Endothelial cell of umbilical vein (primary cell): ENCODE results near the gene RHOG. TPM values are rescaled to one million over a fixed set of nuclear protein-coding genes. Genes with fewer than 3 reads are reported as not detected.
A peak's percentile ranks its signal among the peaks of the same experiment; 100 is the strongest.

Experiments used
- BruUV-seq: library from RNA; stranded (reverse); fragments of 400-500 nt; replicated peaks from 2 replicates; lab custom pipeline; 2021; lab: Mats Ljungman, UMichigan
- CTCF ChIA-PET: fragments of 300-600, 350-600 bp; sonication (Branson Sonifier 250); formaldehyde crosslinking; loops from one replicate; lab custom pipeline; 2021; ENCODE audit warnings: antibody characterized with exemption, inconsistent platforms; lab: Charles Lee
- POLR2A ChIA-PET: fragments of 300-600, 350-600 bp; sonication (Branson Sonifier 250); formaldehyde crosslinking; loops from one replicate; lab custom pipeline; 2021; ENCODE audit warnings: antibody characterized with exemption, inconsistent platforms; lab: Charles Lee
- DNase-seq: peaks from one replicate; pipeline ENCODE4 v3.0.0-alpha.2; 2011; ENCODE audit warnings: low read depth, low spot score
- FAIRE-seq: peaks from 2 replicates; lab custom pipeline; 2011; peaks lifted over from hg19 to GRCh38; lab: Jason Lieb, UNC
- H2AFZ ChIP-seq: 2 replicates; pipeline ENCODE4 v1.6.0; 2012; ENCODE audit warnings: low read depth, low read length, control low read depth, inconsistent platforms
- H3K27ac ChIP-seq: 2 replicates; pipeline ENCODE4 v1.5.1; 2011; ENCODE audit warnings: low read depth, mild to moderate bottlenecking, control low read depth, low read length, moderate library complexity; ENCODE audit not compliant: insufficient read depth
- H3K27me3 ChIP-seq, 2 experiments: 2 replicates each; pipeline versions ENCODE4 v1.6.0 to v1.6.1; 2011; ENCODE audit warnings: low read length in 2 of 2, mixed read lengths in 1 of 2; ENCODE audit not compliant: control insufficient read depth in 2 of 2, insufficient read depth in 2 of 2
- H3K36me3 ChIP-seq, 2 experiments: 2 replicates in 1 of 2; 3 replicates in 1 of 2; pipeline ENCODE4 v1.5.1; 2011; ENCODE audit warnings: low read length in 2 of 2, mild to moderate bottlenecking in 1 of 2, moderate library complexity in 1 of 2; ENCODE audit not compliant: control insufficient read depth in 2 of 2, insufficient read depth in 2 of 2; ENCODE audit errors: extremely low read depth in 1 of 2
- H3K4me1 ChIP-seq: 3 replicates; pipeline ENCODE4 v1.5.1; 2011; ENCODE audit warnings: mild to moderate bottlenecking, low read length; ENCODE audit not compliant: control insufficient read depth, insufficient read depth; ENCODE audit errors: extremely low read depth
- H3K4me2 ChIP-seq: 2 replicates; pipeline ENCODE4 v1.6.1; 2011; ENCODE audit warnings: low read length, control low read depth, mixed read lengths; ENCODE audit not compliant: insufficient read depth
- H3K4me3 ChIP-seq, 3 experiments: fragments of 200-600 bp in 1 of 3; sonication (generic), shearing (Covaris generic) in 1 of 3; replicated peaks in 1 of 3; 2 replicates each; pipeline ENCODE4 v1.5.1; 2011 to 2016; ENCODE audit warnings: control low read depth in 3 of 3, low read length in 3 of 3, mild to moderate bottlenecking in 2 of 3, inconsistent platforms in 1 of 3, low read depth in 1 of 3, moderate library complexity in 1 of 3; ENCODE audit not compliant: insufficient read depth in 1 of 3
- H3K79me2 ChIP-seq: 2 replicates; pipeline ENCODE4 v1.6.0; 2012; ENCODE audit warnings: low read length, inconsistent platforms; ENCODE audit not compliant: control insufficient read depth, insufficient read depth
- H3K9ac ChIP-seq: replicated peaks from 2 replicates; pipeline ENCODE3; 2011; ENCODE audit warnings: low read length, control low read depth; ENCODE audit not compliant: insufficient read depth; ENCODE audit errors: extremely low read depth
- H3K9me1 ChIP-seq: replicated peaks from 3 replicates; pipeline ENCODE4 v1.6.0; 2011; ENCODE audit warnings: mild to moderate bottlenecking, low read length; ENCODE audit not compliant: control insufficient read depth, insufficient read depth; ENCODE audit errors: extremely low read depth
- H3K9me3 ChIP-seq: replicated peaks from 2 replicates; pipeline ENCODE4 v1.5.1; 2012; ENCODE audit warnings: low read length, inconsistent platforms; ENCODE audit not compliant: control insufficient read depth, insufficient read depth
- H4K20me1 ChIP-seq: replicated peaks from 2 replicates; pipeline ENCODE3; 2011; ENCODE audit warnings: mild to moderate bottlenecking, low read length; ENCODE audit not compliant: control insufficient read depth, insufficient read depth; ENCODE audit errors: extremely low read depth
- GATA2 ChIP-seq: IDR thresholded peaks from 2 replicates; pipeline ENCODE4 v1.7.0; 2011; ENCODE audit warnings: low read depth, mild to moderate bottlenecking, moderate library complexity, mixed read lengths, low read length; ENCODE audit not compliant: insufficient read length, insufficient read depth
- MYC ChIP-seq: IDR thresholded peaks from one replicate; pipeline ENCODE4 v1.6.1; 2011; ENCODE audit warnings: mild to moderate bottlenecking, low read depth, low read length
- POLR2A ChIP-seq: IDR thresholded peaks from 2 replicates; pipeline ENCODE4 v1.6.1; 2012; ENCODE audit warnings: low read depth, mild to moderate bottlenecking, control low read depth, low read length
- dilution Hi-C: fragments of 300-500 bp; cut with MboI; formaldehyde crosslinking; loops from one replicate; pipeline ENCODE4 v1.15.0; 2019; ENCODE audit warnings: low sequenced_read_pairs; ENCODE audit not compliant: extremely low pct_ligation_motif_present
- intact Hi-C: fragments of 100-400 bp; cut with micrococcal nuclease; formaldehyde crosslinking; loops from one replicate; pipeline ENCODE4 v1.10.0; 2022
- polyA plus RNA-seq, 4 experiments: library from polyadenylated mRNA; depleted of rRNA in 3 of 4; stranded (reverse) in 3 of 4; unstranded in 1 of 4; fragments of >200 nt; gene quantifications; 2 replicates each; pipeline versions ENCODE4 v1.2.1 to v1.2.3, GENCODE V29; 2011 to 2012; ENCODE audit warnings: missing spikeins in 1 of 4
- total RNA-seq: library from RNA; stranded (reverse); gene quantifications from 2 replicates; pipeline ENCODE4 v1.2.3, GENCODE V29; 2021
- TF ChIP-seq, protein P1 (sequence below), 2 donors: IDR thresholded peaks; 1 replicate in 1 of 2; 2 replicates in 1 of 2; pipeline ENCODE4 v1.5.1; 2011; ENCODE audit warnings: low read length in 2 of 2, mild to moderate bottlenecking in 2 of 2, moderate library complexity in 2 of 2, control low read depth in 1 of 2, inconsistent platforms in 1 of 2, low read depth in 1 of 2; ENCODE audit not compliant: insufficient read depth in 1 of 2; ENCODE audit errors: extremely low read depth in 1 of 2

RHOG gene
- total and polyA plus RNA-seq, 2 donors (not counting 3 experiments of a cell fraction or from before 2014, with no cell fraction given): 69.0 to 119 TPM

- Histone ChIP-seq H4K20me1 (no peaks in the 10 kb centered on the region), H3K79me2 (peaks cover 86% of the 10 kb centered on the region), H3K9me3 (no peaks in the 10 kb centered on the region), H3K9ac (no peak overlapping the region), H3K27ac (no peak overlapping the region), H3K9me1 (no peaks in the 10 kb centered on the region), H3K4me1 (peaks cover 37% of the 10 kb centered on the region), H3K4me2 (no peak overlapping the region), H3K4me3 (no peak overlapping the region), H3K36me3 (peaks cover 0 to 1% of the 10 kb centered on the region in 2 experiments), H3K27me3 (no peaks in the 10 kb centered on the region), H2AFZ (no peak overlapping the region)
- no TSS peak for BruUV-seq
- TF ChIP-seq POLR2A: no peak
- POLR2A ChIA-PET: no interaction called here
- DNase-seq (no peak), FAIRE-seq (no peak)
- dilution Hi-C loops: no loop called here
- CTCF ChIA-PET: interaction anchor here (0.8 to 2.4 kb wide), 3 partner anchors 11 to 20 kb away, joined by 4 to 16 read pairs (median 7); partner anchors contain the start of gene STIM1
- intact Hi-C loops: loop anchor here (1.0 kb wide), 1 partner anchor 11 kb away; no protein-coding TSS in a partner anchor
These were observed 5.0 kb downstream of the RHOG start for GRCh38 chr11:3835751-3836150.

DNA sequence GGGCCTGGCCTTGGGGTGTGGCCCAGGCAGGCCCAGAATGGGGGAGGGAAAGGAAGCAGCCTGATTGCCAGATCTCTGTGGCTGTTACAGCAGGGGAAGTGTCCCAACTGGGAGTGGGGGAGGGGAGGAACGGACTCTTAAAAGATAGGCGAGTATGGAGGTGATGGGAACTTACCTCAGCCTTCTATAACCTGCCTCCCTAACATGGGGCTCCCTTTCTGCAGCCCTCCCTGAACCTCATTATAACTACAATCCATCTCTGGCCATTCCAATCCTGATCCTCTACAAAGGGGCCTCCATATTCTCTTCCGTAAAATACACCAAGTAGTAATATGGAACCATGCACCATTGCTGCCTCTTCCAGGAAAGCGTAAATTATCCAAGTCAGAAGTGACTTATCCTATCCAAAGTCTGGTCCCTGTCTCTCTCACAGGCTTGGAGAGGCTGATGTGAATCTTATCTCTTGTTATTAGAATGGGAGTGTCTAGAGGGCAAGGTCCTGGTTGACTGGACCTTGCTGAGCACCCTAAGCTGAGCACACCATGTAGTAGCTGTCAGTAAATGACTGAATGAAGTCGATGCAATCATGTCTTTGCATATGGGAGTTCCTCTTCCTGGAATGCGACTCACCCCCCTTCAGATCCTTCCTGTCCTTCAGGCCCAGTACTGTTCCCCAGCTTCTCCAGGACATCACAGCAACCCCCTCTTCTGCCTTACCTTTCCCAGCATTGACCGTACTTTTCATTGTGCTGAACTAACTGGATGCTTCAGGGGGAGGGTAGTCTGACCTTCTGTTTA lies 5.9 kb downstream of the RHOG start:
- no peaks in the 10 kb centered on the region for H3K27me3 ChIP-seq
- no peak overlapping the region for H2AFZ ChIP-seq
- H3K9me3 ChIP-seq: no peaks in the 10 kb centered on the region
- no peaks in the 10 kb centered on the region for H3K9me1 ChIP-seq
- FAIRE-seq: peak; percentile 76
- no peaks in the 10 kb centered on the region for H4K20me1 ChIP-seq
- BruUV-seq: no TSS peak
- no peak overlapping the region for H3K4me2 ChIP-seq
- H3K36me3 ChIP-seq: peaks cover 0 to 3% of the 10 kb centered on the region in 2 experiments
- H3K79me2 ChIP-seq: peaks cover 82% of the 10 kb centered on the region
- dilution Hi-C loops (no loop called here), intact Hi-C loops (loop anchor here (1.0 kb wide), 1 partner anchor 11 kb away; no protein-coding TSS in a partner anchor)
- ChIA-PET POLR2A (no interaction called here), CTCF (interaction anchor here (0.8 to 2.4 kb wide), 3 partner anchors 10 to 20 kb away, joined by 4 to 16 read pairs (median 7); partner anchors contain the start of gene STIM1)
- TF ChIP-seq GATA2 (peak; percentile 26), MYC (no peak)
- TF ChIP-seq, protein P1, sequence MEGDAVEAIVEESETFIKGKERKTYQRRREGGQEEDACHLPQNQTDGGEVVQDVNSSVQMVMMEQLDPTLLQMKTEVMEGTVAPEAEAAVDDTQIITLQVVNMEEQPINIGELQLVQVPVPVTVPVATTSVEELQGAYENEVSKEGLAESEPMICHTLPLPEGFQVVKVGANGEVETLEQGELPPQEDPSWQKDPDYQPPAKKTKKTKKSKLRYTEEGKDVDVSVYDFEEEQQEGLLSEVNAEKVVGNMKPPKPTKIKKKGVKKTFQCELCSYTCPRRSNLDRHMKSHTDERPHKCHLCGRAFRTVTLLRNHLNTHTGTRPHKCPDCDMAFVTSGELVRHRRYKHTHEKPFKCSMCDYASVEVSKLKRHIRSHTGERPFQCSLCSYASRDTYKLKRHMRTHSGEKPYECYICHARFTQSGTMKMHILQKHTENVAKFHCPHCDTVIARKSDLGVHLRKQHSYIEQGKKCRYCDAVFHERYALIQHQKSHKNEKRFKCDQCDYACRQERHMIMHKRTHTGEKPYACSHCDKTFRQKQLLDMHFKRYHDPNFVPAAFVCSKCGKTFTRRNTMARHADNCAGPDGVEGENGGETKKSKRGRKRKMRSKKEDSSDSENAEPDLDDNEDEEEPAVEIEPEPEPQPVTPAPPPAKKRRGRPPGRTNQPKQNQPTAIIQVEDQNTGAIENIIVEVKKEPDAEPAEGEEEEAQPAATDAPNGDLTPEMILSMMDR (IDR thresholded peaks at IDR 0.05; ENCODE audit: extremely low read depth in 1 of 2, insufficient read depth in 1 of 2, low read depth in 1 of 2, low read length in 2 of 2): no peak
- H3K9ac ChIP-seq: no peak overlapping the region
- peaks cover 33% of the 10 kb centered on the region for H3K4me1 ChIP-seq
- H3K4me3 ChIP-seq: no peak overlapping the region
- H3K27ac ChIP-seq: no peak overlapping the region
- DNase-seq: peak; percentile 15
